Upper lobe of right lung (tissue), 1 donor: ENCODE data around the gene UBR3. TPM values are rescaled to one million over a fixed set of nuclear protein-coding genes. Genes with fewer than 3 reads are reported as not detected.
"Not testable (repeated sequence)": the region's sequence is repeated elsewhere in the genome, so short reads cannot be mapped to it uniquely, and the experiment has no call there.

ENCODE experiments used
- ATAC-seq: fragments of 200-7000 bp; cut with Tn5 transposase; one replicate; pipeline ENCODE4 v1.9.1; 2020; ENCODE audit warnings: mild to moderate bottlenecking, moderate library complexity
- DNase-seq: peaks from one replicate; pipeline ENCODE4 v3.0.0-alpha.2; 2020
- H3K27ac ChIP-seq: fragments of 200-600 bp; one replicate; pipeline ENCODE4 v1.8.0; 2022
- H3K27me3 ChIP-seq: fragments of 200-600 bp; one replicate; pipeline ENCODE4 v1.8.0; 2022; ENCODE audit warnings: mild to moderate bottlenecking
- H3K36me3 ChIP-seq: fragments of 200-600 bp; one replicate; pipeline ENCODE4 v1.8.0; 2022
- H3K4me1 ChIP-seq: fragments of 200-600 bp; one replicate; pipeline ENCODE4 v1.8.0; 2022
- H3K4me3 ChIP-seq: fragments of 200-600 bp; one replicate; pipeline ENCODE4 v1.8.0; 2022; ENCODE audit warnings: mild to moderate bottlenecking
- H3K9me3 ChIP-seq: fragments of 200-600 bp; one replicate; pipeline ENCODE4 v1.8.0; 2022
- intact Hi-C: fragments of 100-400 bp; cut with DNase I; formaldehyde crosslinking; loops from one replicate; pipeline ENCODE4 v1.11.0; 2022
- total RNA-seq: library from RNA; stranded (reverse); fragmentation: NEBNext Ultra II Directional; extraction: Animal tissue kit (Norgen Biotek cat#: 25700); gene quantifications from one replicate; pipeline ENCODE4 v1.2.1, GENCODE V29; 2021
- TF ChIP-seq, protein P1 (sequence below): fragments of 200-600 bp; IDR thresholded peaks from one replicate; pipeline ENCODE4 v1.8.0; 2022; ENCODE audit warnings: antibody characterized with exemption
- donor health status: DM: no; HTN: yes; CAD: no; lungs with severe emphysema.

UBR3 gene
- total RNA-seq, 1 donor from 2014 or later: 42.8 TPM

DNA sequence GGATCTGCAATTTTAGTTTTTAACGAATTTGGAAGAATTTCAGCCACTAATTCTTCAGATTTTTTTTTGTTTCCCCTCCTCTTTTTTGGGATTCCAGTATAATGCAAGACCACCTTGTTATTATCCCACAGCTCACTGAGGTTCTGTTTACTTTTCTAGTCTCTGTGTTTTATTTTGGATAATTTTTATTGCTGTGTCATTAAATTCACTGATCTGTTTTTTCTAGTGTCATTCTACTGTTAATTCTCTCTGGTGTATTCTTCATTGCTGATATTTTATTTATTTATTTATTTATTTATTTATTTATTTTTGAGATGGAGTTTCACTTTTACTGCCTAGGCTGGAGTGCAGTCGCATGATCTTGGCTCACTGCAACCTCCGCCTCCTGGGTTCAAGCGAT lies 32.2 kb downstream of the UBR3 start:
- intact Hi-C loops: no loop called here
- DNase-seq (no peak), ATAC-seq (no peak)
- no peaks in the 10 kb centered on the region for H3K4me1 ChIP-seq
- no peaks in the 10 kb centered on the region for H3K9me3 ChIP-seq
- H3K27me3 ChIP-seq: no peaks in the 10 kb centered on the region
- no peak overlapping the region for H3K27ac ChIP-seq
- no peaks in the 10 kb centered on the region for H3K36me3 ChIP-seq
- TF ChIP-seq, protein P1, sequence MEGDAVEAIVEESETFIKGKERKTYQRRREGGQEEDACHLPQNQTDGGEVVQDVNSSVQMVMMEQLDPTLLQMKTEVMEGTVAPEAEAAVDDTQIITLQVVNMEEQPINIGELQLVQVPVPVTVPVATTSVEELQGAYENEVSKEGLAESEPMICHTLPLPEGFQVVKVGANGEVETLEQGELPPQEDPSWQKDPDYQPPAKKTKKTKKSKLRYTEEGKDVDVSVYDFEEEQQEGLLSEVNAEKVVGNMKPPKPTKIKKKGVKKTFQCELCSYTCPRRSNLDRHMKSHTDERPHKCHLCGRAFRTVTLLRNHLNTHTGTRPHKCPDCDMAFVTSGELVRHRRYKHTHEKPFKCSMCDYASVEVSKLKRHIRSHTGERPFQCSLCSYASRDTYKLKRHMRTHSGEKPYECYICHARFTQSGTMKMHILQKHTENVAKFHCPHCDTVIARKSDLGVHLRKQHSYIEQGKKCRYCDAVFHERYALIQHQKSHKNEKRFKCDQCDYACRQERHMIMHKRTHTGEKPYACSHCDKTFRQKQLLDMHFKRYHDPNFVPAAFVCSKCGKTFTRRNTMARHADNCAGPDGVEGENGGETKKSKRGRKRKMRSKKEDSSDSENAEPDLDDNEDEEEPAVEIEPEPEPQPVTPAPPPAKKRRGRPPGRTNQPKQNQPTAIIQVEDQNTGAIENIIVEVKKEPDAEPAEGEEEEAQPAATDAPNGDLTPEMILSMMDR: no peak
- H3K4me3 ChIP-seq: no peak overlapping the region

DNA sequence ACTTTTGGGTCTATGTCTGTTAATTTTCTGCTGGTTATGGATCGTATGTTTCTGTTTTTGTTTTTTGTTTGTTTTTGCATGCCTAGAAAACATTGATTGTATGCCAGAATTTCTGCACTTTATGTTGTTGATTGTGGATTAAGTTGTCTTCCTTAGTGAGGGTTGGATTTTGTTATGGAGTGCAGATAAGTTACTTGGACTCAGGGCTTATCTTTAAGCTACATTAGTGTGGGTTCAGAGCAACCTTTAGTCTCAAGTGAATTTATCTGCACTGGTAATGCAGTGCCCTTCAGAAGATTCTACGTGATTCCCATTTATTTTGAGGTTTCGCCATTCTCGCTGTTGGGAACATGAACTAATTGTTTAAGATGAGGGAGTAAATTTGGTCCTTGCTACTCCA lies 32.9 kb downstream of the UBR3 start:
- intact Hi-C loops: no loop called here
- TF ChIP-seq, protein P1: no peak
- no peak for ATAC-seq
- Histone ChIP-seq H3K9me3 (no peaks in the 10 kb centered on the region), H3K4me1 (no peaks in the 10 kb centered on the region), H3K36me3 (no peaks in the 10 kb centered on the region), H3K27me3 (no peaks in the 10 kb centered on the region), H3K4me3 (no peak overlapping the region), H3K27ac (no peak overlapping the region)
- DNase-seq: no peak

DNA sequence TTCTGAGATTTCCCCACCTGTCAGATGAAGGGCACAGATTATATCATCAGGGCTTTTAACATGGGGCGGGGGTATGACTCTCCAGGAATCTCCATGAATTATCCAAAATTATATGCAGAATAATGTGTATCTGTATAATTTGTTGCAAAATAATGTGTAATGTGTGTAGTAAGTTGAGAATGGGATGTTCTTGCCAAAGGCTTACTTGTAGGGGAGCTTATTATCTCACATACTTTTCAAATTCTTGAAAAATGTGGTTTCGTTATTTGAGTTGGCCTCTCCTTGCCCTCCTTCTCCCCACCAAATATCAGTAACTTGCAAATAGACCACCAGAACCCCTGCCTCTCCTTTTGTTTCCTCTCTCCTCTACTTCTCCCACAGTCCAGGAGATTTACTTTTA lies 35.6 kb downstream of the UBR3 start:
- Histone ChIP-seq H3K9me3 (no peaks in the 10 kb centered on the region), H3K4me1 (no peaks in the 10 kb centered on the region), H3K4me3 (no peak overlapping the region), H3K27ac (no peak overlapping the region), H3K36me3 (no peaks in the 10 kb centered on the region), H3K27me3 (no peaks in the 10 kb centered on the region)
- TF ChIP-seq, protein P1: no peak
- intact Hi-C loops: no loop called here
- ATAC-seq (no peak), DNase-seq (no peak)

DNA sequence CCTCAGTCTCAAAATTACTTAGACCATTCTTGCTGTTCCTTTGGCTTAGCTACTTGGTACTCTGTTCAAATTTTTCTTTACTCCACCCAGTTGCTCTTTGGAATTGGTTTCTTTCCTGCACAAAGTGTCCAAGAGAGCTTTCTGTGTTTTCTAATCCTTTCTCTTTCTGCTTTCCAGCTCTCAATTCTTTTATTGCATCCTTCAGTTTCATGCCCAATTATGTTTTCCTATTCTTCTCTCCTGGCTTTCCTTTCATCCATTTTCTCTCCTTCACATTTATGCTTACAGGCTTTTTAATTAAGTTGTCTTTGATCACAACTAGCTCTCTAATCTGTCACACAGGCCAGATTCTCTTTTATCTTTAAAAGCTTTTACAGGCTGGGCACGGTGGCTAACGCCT lies 38.2 kb downstream of the UBR3 start:
- no peaks in the 10 kb centered on the region for H3K36me3 ChIP-seq

DNA sequence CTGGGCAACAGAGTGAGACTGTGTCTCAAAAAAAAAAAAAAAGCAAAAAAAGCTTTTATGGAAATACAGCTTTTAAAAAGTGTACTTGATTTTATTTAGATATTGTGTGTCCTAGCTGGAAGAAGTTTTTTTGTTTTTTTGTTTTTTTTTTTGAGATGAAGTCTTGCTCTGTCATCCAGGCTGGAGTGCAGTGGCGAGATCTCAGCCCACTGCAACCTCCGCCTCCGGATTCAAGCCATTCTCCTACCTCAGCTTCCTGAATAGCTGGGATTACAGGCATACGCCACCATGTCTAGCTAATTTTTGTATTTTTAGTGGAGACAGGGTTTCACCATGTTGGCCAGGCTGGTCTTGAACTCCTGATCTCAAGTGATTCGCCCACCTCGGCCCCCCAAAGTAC lies 39.0 kb downstream of the UBR3 start:
- H3K4me1 ChIP-seq, H3K27ac ChIP-seq, ATAC-seq, H3K4me3 ChIP-seq, H3K9me3 ChIP-seq, intact Hi-C loops, DNase-seq, H3K36me3 ChIP-seq, H3K27me3 ChIP-seq: not testable (repeated sequence)

More for the DNA sequence above, 38.2 kb downstream of the UBR3 start:
- no peaks in the 10 kb centered on the region for H3K9me3 ChIP-seq
- ATAC-seq (no peak), DNase-seq (no peak)
- H3K27me3 ChIP-seq: no peaks in the 10 kb centered on the region
- H3K4me3 ChIP-seq: no peak overlapping the region
- intact Hi-C loops: no loop called here
- H3K27ac ChIP-seq: no peak overlapping the region
- no peaks in the 10 kb centered on the region for H3K4me1 ChIP-seq
- TF ChIP-seq, protein P1: no peak

DNA sequence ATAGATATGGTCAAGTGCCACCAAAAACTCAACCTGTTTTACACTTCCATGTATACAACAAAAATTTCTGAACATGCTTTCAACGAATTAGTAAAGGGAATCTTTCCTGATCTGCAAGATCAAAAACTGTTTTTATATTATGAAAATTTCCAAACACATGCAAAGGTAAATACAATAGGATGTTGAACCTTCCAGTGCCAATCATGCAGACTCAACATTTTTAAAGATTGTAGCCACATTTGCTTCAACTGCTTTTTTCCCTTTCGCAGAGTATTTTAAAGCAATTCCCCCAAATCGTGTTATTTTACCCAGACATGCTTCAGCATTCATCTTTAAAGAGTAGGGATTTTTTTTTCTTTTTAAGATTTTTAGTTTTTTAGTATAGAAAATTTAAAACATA lies 40.3 kb downstream of the UBR3 start:
- DNase-seq (no peak), ATAC-seq (no peak)
- no peak overlapping the region for H3K27ac ChIP-seq
- no peaks in the 10 kb centered on the region for H3K9me3 ChIP-seq
- intact Hi-C loops: no loop called here
- TF ChIP-seq, protein P1: no peak
- H3K36me3 ChIP-seq: no peaks in the 10 kb centered on the region
- H3K27me3 ChIP-seq: no peaks in the 10 kb centered on the region
- H3K4me3 ChIP-seq: no peak overlapping the region
- no peaks in the 10 kb centered on the region for H3K4me1 ChIP-seq
